IMR-90 (cell line): ENCODE results near the gene FXYD3. TPM values are rescaled to one million over a fixed set of nuclear protein-coding genes. Genes with fewer than 3 reads are reported as not detected.

Source experiments
- ATAC-seq: fragments of 200-7000 bp; cut with Tn5 transposase; 2 replicates; pipeline ENCODE4 v1.9.1; 2020; ENCODE audit warnings: low read depth, mild to moderate bottlenecking, moderate library complexity
- BruUV-seq: library from RNA; stranded (reverse); fragments of 400-500 nt; replicated peaks from 2 replicates; lab custom pipeline; 2021; lab: Mats Ljungman, UMichigan
- CTCF ChIA-PET: fragments of 300-600 bp; formaldehyde crosslinking; extraction: SDS; loops from one replicate; lab custom pipeline; 2021; ENCODE audit warnings: antibody characterized with exemption; lab: Yijun Ruan, JAX
- POLR2A ChIA-PET: fragments of 300-600 bp; sonication (Branson Sonifier 250); formaldehyde crosslinking; loops from one replicate; lab custom pipeline; 2022; ENCODE audit warnings: antibody characterized with exemption; ENCODE audit not compliant: unreplicated experiment; lab: Charles Lee
- DNase-seq: peaks from one replicate; pipeline ENCODE4 v3.0.0; 2013
- H2AFZ ChIP-seq: replicated peaks from 2 replicates; pipeline ENCODE3; 2013; ENCODE audit warnings: low read length, mild to moderate bottlenecking; ENCODE audit not compliant: poor library complexity
- H2AK5ac ChIP-seq: 2 replicates; pipeline ENCODE4 v1.6.1; 2013; ENCODE audit warnings: low read depth, low read length, inconsistent platforms
- H2AK9ac ChIP-seq: replicated peaks from 2 replicates; pipeline ENCODE3; 2013; ENCODE audit warnings: mild to moderate bottlenecking, low read depth, low read length, moderate library complexity; ENCODE audit not compliant: poor library complexity
- H2BK120ac ChIP-seq: 2 replicates; pipeline ENCODE4 v1.6.1; 2013; ENCODE audit warnings: low read depth, low read length, inconsistent platforms
- H2BK15ac ChIP-seq: 3 replicates; pipeline ENCODE4 v1.6.1; 2013; ENCODE audit warnings: low read depth, low read length, inconsistent platforms
- H2BK20ac ChIP-seq: 2 replicates; pipeline ENCODE4 v1.6.1; 2013; ENCODE audit warnings: low read depth, mild to moderate bottlenecking, inconsistent platforms, low read length, moderate library complexity
- H2BK5ac ChIP-seq: 2 replicates; pipeline ENCODE4 v1.6.1; 2013; ENCODE audit warnings: mild to moderate bottlenecking, low read depth, low read length, inconsistent platforms; ENCODE audit not compliant: poor library complexity, severe bottlenecking
- H3K14ac ChIP-seq: replicated peaks from 2 replicates; pipeline ENCODE4 v1.6.1; 2013; ENCODE audit warnings: low read depth, low read length, inconsistent platforms
- H3K18ac ChIP-seq: 2 replicates; pipeline ENCODE4 v1.6.1; 2013; ENCODE audit warnings: low read depth, low read length, control low read depth
- H3K23ac ChIP-seq: 2 replicates; pipeline ENCODE4 v1.6.1; 2013; ENCODE audit warnings: low read depth, low read length, inconsistent platforms
- H3K27ac ChIP-seq: 2 replicates; pipeline ENCODE4 v1.5.1; 2013; ENCODE audit warnings: mild to moderate bottlenecking, control low read depth, low read length; ENCODE audit not compliant: insufficient read depth
- H3K27me3 ChIP-seq: 2 replicates; pipeline ENCODE4 v1.6.1; 2013; ENCODE audit warnings: low read length; ENCODE audit not compliant: control insufficient read depth, insufficient read depth
- H3K36me3 ChIP-seq: 2 replicates; pipeline ENCODE4 v1.6.1; 2013; ENCODE audit warnings: low read length, mixed read lengths; ENCODE audit not compliant: control insufficient read depth, insufficient read depth
- H3K4ac ChIP-seq: 2 replicates; pipeline ENCODE4 v1.6.1; 2013; ENCODE audit warnings: low read depth, low read length, inconsistent platforms
- H3K4me1 ChIP-seq: 2 replicates; pipeline ENCODE4 v1.6.1; 2013; ENCODE audit warnings: low read length, mixed read lengths; ENCODE audit not compliant: control insufficient read depth, insufficient read depth
- H3K4me2 ChIP-seq: 2 replicates; pipeline ENCODE4 v1.6.1; 2013; ENCODE audit warnings: low read depth, mild to moderate bottlenecking, control low read depth, low read length, moderate library complexity
- H3K4me3 ChIP-seq: 2 replicates; pipeline ENCODE4 v1.5.1; 2013; ENCODE audit warnings: low read depth, mild to moderate bottlenecking, control low read depth, low read length, moderate library complexity; ENCODE audit not compliant: insufficient read depth
- H3K56ac ChIP-seq: 2 replicates; pipeline ENCODE4 v1.6.1; 2013; ENCODE audit warnings: low read length, inconsistent platforms; ENCODE audit not compliant: insufficient read depth; ENCODE audit errors: extremely low read depth
- H3K79me1 ChIP-seq, 2 experiments: 2 replicates each; pipeline ENCODE4 v1.6.1; 2013; ENCODE audit warnings: low read length in 2 of 2, inconsistent platforms in 1 of 2, low read depth in 1 of 2
- H3K9ac ChIP-seq: 2 replicates; pipeline ENCODE4 v1.6.1; 2013; ENCODE audit warnings: low read depth, low read length, control low read depth
- H3K9me1 ChIP-seq: 2 replicates; pipeline ENCODE4 v1.6.1; 2013; ENCODE audit warnings: low read length, inconsistent platforms; ENCODE audit not compliant: insufficient read depth
- H3K9me3 ChIP-seq: 2 replicates; pipeline ENCODE4 v1.6.1; 2013; ENCODE audit warnings: low read length; ENCODE audit not compliant: control insufficient read depth, insufficient read depth
- H4K20me1 ChIP-seq: 2 replicates; pipeline ENCODE4 v1.6.1; 2013; ENCODE audit warnings: low read length, inconsistent platforms; ENCODE audit not compliant: insufficient read depth
- H4K5ac ChIP-seq: 2 replicates; pipeline ENCODE4 v1.6.1; 2013; ENCODE audit warnings: mild to moderate bottlenecking, low read depth, low read length, control low read depth
- H4K8ac ChIP-seq, 2 experiments: 2 replicates each; pipeline ENCODE4 v1.6.1; 2013; ENCODE audit warnings: low read depth in 2 of 2, low read length in 2 of 2, control low read depth in 1 of 2, inconsistent platforms in 1 of 2
- H4K91ac ChIP-seq: 2 replicates; pipeline ENCODE4 v1.6.1; 2013; ENCODE audit warnings: low read depth, low read length, inconsistent platforms; ENCODE audit not compliant: insufficient read depth
- BHLHE40 ChIP-seq: fragments of 150-350 bp; IDR thresholded peaks from 2 replicates; pipeline ENCODE4 v1.6.1; 2016; ENCODE audit warnings: mild to moderate bottlenecking, low read depth, low read length
- CEBPB ChIP-seq: IDR thresholded peaks from 2 replicates; pipeline ENCODE4 v1.6.1; 2012; ENCODE audit warnings: low read depth, low read length, improper control_type of control experiment
- CHD1 ChIP-seq: IDR thresholded peaks from 2 replicates; pipeline ENCODE4 v1.6.1; 2012; ENCODE audit warnings: low read depth, low read length, improper control_type of control experiment
- FOS ChIP-seq: fragments of 150-350 bp; IDR thresholded peaks from 2 replicates; pipeline ENCODE4 v1.6.1; 2016; ENCODE audit warnings: low read depth, low read length
- MAFK ChIP-seq: IDR thresholded peaks from 2 replicates; pipeline ENCODE4 v1.6.1; 2012; ENCODE audit warnings: low read depth, low read length, improper control_type of control experiment
- MAZ ChIP-seq: IDR thresholded peaks from 2 replicates; pipeline ENCODE4 v1.6.1; 2012; ENCODE audit warnings: low read depth, mild to moderate bottlenecking, low read length, improper control_type of control experiment, moderate library complexity, borderline replicate concordance
- MXI1 ChIP-seq: IDR thresholded peaks from 2 replicates; pipeline ENCODE4 v1.6.1; 2012; ENCODE audit warnings: low read depth, mild to moderate bottlenecking, low read length, moderate library complexity, borderline replicate concordance
- NFE2L2 ChIP-seq: fragments of 150-350 bp; IDR thresholded peaks from 2 replicates; pipeline ENCODE4 v1.6.1; 2016; ENCODE audit warnings: low read depth, mild to moderate bottlenecking, low read length
- POLR2A ChIP-seq: IDR thresholded peaks from 2 replicates; pipeline ENCODE4 v1.6.1; 2012; ENCODE audit warnings: mild to moderate bottlenecking, low read depth, low read length
- RAD21 ChIP-seq: IDR thresholded peaks from 2 replicates; pipeline ENCODE4 v1.6.1; 2012; ENCODE audit warnings: low read length, improper control_type of control experiment
- RCOR1 ChIP-seq: IDR thresholded peaks from 2 replicates; pipeline ENCODE4 v1.6.1; 2012; ENCODE audit warnings: mild to moderate bottlenecking, low read length, improper control_type of control experiment; ENCODE audit not compliant: insufficient replicate concordance
- RFX5 ChIP-seq: IDR thresholded peaks from 2 replicates; pipeline ENCODE4 v1.8.0; 2012; ENCODE audit warnings: low read depth, mild to moderate bottlenecking, low read length, moderate library complexity
- SMC3 ChIP-seq: fragments of 150-350 bp; IDR thresholded peaks from 2 replicates; pipeline ENCODE4 v1.6.1; 2016; ENCODE audit warnings: low read depth, mild to moderate bottlenecking, antibody characterized with exemption, low read length, moderate library complexity
- USF2 ChIP-seq: fragments of 150-350 bp; IDR thresholded peaks from 2 replicates; pipeline ENCODE4 v1.6.1; 2017; ENCODE audit warnings: mild to moderate bottlenecking, antibody characterized with exemption, low read length, low read depth
- WGBS, 2 experiments: methylation state at CpG; one replicate each; pipeline versions ENCODE4 v1.1.5 to v1.1.7; 2013; ENCODE audit warnings: missing lambda C conversion rate in 2 of 2; ENCODE audit not compliant: insufficient read length in 1 of 2; ENCODE audit errors: extremely low coverage in 2 of 2; 5-methylcytosine and 5-hydroxymethylcytosine counted together
- dilution Hi-C: fragments of 300-500 bp; cut with HindIII; formaldehyde crosslinking; loops from one replicate; pipeline ENCODE4 v1.14.3; 2018; ENCODE audit warnings: low sequenced_read_pairs; ENCODE audit not compliant: unreplicated experiment
- in situ Hi-C: fragments of 300-500 bp; cut with MboI; formaldehyde crosslinking; loops from 3 replicates; pipeline ENCODE4 v1.14.3; 2019; ENCODE audit warnings: low sequenced_read_pairs, inconsistent platforms, mixed read lengths
- intact Hi-C: fragments of 100-400 bp; cut with micrococcal nuclease; formaldehyde crosslinking; loops from 2 replicates; pipeline ENCODE4 v1.10.0; 2022
- polyA plus RNA-seq, 3 experiments: library from polyadenylated mRNA; depleted of rRNA; stranded (reverse); fragments of >200 nt; gene quantifications; 2 replicates each; pipeline ENCODE4 v1.2.3, GENCODE V29; 2012; ENCODE audit warnings: low replicate concordance in 1 of 3
- total RNA-seq: library from RNA; depleted of rRNA; stranded (reverse); fragments of >200 nt; gene quantifications from 2 replicates; pipeline ENCODE4 v1.2.3, GENCODE V29; 2012
- TF ChIP-seq, protein P1 (sequence below): conservative IDR thresholded peaks from 2 replicates; pipeline ENCODE4 v1.5.1; 2012; ENCODE audit warnings: mild to moderate bottlenecking, low read depth, low read length, improper control_type of control experiment
- TF ChIP-seq, protein P2 (sequence below): fragments of 150-350 bp; IDR thresholded peaks from 2 replicates; pipeline ENCODE4 v1.6.1; 2016; ENCODE audit warnings: low read depth, mild to moderate bottlenecking, low read length, moderate library complexity, borderline replicate concordance

FXYD3 gene
- total and polyA plus RNA-seq, 2 of the 4 experiments (the other 2 are of a cell fraction), result not detected

GRCh38 chr19:35094656-35095055, 21.0 kb upstream of the FXYD3 start:
- Histone ChIP-seq H3K4me3 (no peak overlapping the region), H3K27me3 (peaks cover 3% of the 10 kb centered on the region; the same call in 1 of the 2 replicates), H2BK5ac (no peak overlapping the region), H4K91ac (no peak overlapping the region), H2AFZ (no peak overlapping the region), H2AK5ac (no peak overlapping the region), H3K9ac (no peak overlapping the region), H3K9me3 (no peaks in the 10 kb centered on the region), H3K23ac (no peak overlapping the region), H3K4ac (no peak overlapping the region), H2BK15ac (no peak overlapping the region), H3K4me1 (no peaks in the 10 kb centered on the region), H2AK9ac (no peak overlapping the region), H3K56ac (no peak overlapping the region), H3K36me3 (no peaks in the 10 kb centered on the region), H3K18ac (no peak overlapping the region), H2BK20ac (no peak overlapping the region), H2BK120ac (no peak overlapping the region), H3K27ac (no peak overlapping the region), H3K79me1 (no peaks in the 10 kb centered on the region), H4K8ac (no peak overlapping the region), H3K9me1 (no peaks in the 10 kb centered on the region), H3K14ac (no peak overlapping the region), H4K5ac (no peak overlapping the region), H4K20me1 (no peaks in the 10 kb centered on the region), H3K4me2 (no peak overlapping the region)
- ATAC-seq (no peak), DNase-seq (no peak)
- WGBS, 2 experiments, result 60% methylated on average over 1 of the region's 4 CpGs; no CpG with 5 or more reads in 1 of the 2 experiments
- dilution Hi-C loops, result no loop called here
- intact Hi-C loops, result no loop called here
- in situ Hi-C loops, result no loop called here
- ChIA-PET CTCF (no interaction called here), POLR2A (no interaction called here)
- no TSS peak for BruUV-seq
- no peak for TF ChIP-seq RCOR1
- TF ChIP-seq, protein P1, sequence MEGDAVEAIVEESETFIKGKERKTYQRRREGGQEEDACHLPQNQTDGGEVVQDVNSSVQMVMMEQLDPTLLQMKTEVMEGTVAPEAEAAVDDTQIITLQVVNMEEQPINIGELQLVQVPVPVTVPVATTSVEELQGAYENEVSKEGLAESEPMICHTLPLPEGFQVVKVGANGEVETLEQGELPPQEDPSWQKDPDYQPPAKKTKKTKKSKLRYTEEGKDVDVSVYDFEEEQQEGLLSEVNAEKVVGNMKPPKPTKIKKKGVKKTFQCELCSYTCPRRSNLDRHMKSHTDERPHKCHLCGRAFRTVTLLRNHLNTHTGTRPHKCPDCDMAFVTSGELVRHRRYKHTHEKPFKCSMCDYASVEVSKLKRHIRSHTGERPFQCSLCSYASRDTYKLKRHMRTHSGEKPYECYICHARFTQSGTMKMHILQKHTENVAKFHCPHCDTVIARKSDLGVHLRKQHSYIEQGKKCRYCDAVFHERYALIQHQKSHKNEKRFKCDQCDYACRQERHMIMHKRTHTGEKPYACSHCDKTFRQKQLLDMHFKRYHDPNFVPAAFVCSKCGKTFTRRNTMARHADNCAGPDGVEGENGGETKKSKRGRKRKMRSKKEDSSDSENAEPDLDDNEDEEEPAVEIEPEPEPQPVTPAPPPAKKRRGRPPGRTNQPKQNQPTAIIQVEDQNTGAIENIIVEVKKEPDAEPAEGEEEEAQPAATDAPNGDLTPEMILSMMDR, result no peak
- TF ChIP-seq FOS, result no peak
- no peak for TF ChIP-seq USF2
- TF ChIP-seq MXI1, result no peak
- TF ChIP-seq BHLHE40, result no peak
- TF ChIP-seq POLR2A, result no peak
- TF ChIP-seq CEBPB, result no peak
- TF ChIP-seq, protein P2, sequence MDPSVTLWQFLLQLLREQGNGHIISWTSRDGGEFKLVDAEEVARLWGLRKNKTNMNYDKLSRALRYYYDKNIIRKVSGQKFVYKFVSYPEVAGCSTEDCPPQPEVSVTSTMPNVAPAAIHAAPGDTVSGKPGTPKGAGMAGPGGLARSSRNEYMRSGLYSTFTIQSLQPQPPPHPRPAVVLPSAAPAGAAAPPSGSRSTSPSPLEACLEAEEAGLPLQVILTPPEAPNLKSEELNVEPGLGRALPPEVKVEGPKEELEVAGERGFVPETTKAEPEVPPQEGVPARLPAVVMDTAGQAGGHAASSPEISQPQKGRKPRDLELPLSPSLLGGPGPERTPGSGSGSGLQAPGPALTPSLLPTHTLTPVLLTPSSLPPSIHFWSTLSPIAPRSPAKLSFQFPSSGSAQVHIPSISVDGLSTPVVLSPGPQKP, result no peak
- no peak for TF ChIP-seq RFX5
- TF ChIP-seq CHD1, result no peak
- no peak for TF ChIP-seq SMC3
- TF ChIP-seq RAD21, result no peak
- TF ChIP-seq NFE2L2, result no peak
- no peak for TF ChIP-seq MAFK
- TF ChIP-seq MAZ, result no peak
